Liver (tissue), 9 donors: ENCODE measurements around the gene SLC5A5. TPM values are rescaled to one million over a fixed set of nuclear protein-coding genes. Genes with fewer than 3 reads are reported as not detected.

Source experiments
- DNase-seq: peaks from one replicate; pipeline ENCODE4 v3.0.0-alpha.2; 2017; ENCODE audit warnings: low spot score
- H3K27ac ChIP-seq, 2 donors: one replicate each; pipeline ENCODE4 v1.7.0; 2013; ENCODE audit warnings: inconsistent platforms in 2 of 2, low read length in 2 of 2, control low read depth in 1 of 2, low read depth in 1 of 2, mild to moderate bottlenecking in 1 of 2
- H3K27me3 ChIP-seq, 4 donors: one replicate each; pipeline versions ENCODE4 v1.6.1 to v1.7.0; 2013; ENCODE audit warnings: low read length in 3 of 4, inconsistent platforms in 1 of 4, mild to moderate bottlenecking in 1 of 4, moderate library complexity in 1 of 4; ENCODE audit not compliant: control insufficient read depth in 4 of 4, insufficient read depth in 4 of 4
- H3K36me3 ChIP-seq, 4 donors: one replicate each; pipeline versions ENCODE4 v1.6.1 to v1.7.0; 2013; ENCODE audit warnings: low read length in 3 of 4, mild to moderate bottlenecking in 3 of 4, low read depth in 1 of 4, moderate library complexity in 1 of 4; ENCODE audit not compliant: control insufficient read depth in 4 of 4, insufficient read depth in 3 of 4
- H3K4me1 ChIP-seq, 4 donors: one replicate each; pipeline versions ENCODE4 v1.6.1 to v1.7.0; 2013; ENCODE audit warnings: low read length in 3 of 4, mild to moderate bottlenecking in 3 of 4, moderate library complexity in 1 of 4; ENCODE audit not compliant: control insufficient read depth in 4 of 4, insufficient read depth in 4 of 4
- H3K4me3 ChIP-seq, 3 donors: one replicate each; pipeline versions ENCODE4 v1.6.1 to v1.7.0; 2013; ENCODE audit warnings: low read length in 3 of 3, control low read depth in 1 of 3, low read depth in 1 of 3, mild to moderate bottlenecking in 1 of 3
- H3K9ac ChIP-seq, 2 donors: one replicate each; pipeline ENCODE4 v1.7.0; 2013; ENCODE audit warnings: low read length in 2 of 2, mild to moderate bottlenecking in 2 of 2, moderate library complexity in 2 of 2, control low read depth in 1 of 2, low read depth in 1 of 2
- H3K9me3 ChIP-seq, 4 donors: one replicate each; pipeline versions ENCODE4 v1.6.1 to v1.7.0; 2013; ENCODE audit warnings: low read length in 3 of 4; ENCODE audit not compliant: control insufficient read depth in 4 of 4
- ATF3 ChIP-seq: IDR thresholded peaks from 2 replicates; pipeline ENCODE4 v1.6.1; 2016; ENCODE audit warnings: antibody characterized with exemption
- CTCF ChIP-seq: fragments of 150-350 bp; IDR thresholded peaks from 2 replicates; pipeline ENCODE4 v1.5.1; 2017; ENCODE audit warnings: improper control_type of control experiment, low read depth, low read length; ENCODE audit not compliant: missing input control
- EGR1 ChIP-seq, 2 donors: IDR thresholded peaks; 2 replicates each; pipeline ENCODE4 v1.6.1; 2016 to 2018; ENCODE audit warnings: antibody characterized with exemption in 2 of 2, low read depth in 2 of 2
- FOXA1 ChIP-seq: IDR thresholded peaks from 2 replicates; pipeline ENCODE4 v1.6.1; 2016; ENCODE audit warnings: antibody characterized with exemption
- FOXA2 ChIP-seq: IDR thresholded peaks from 2 replicates; pipeline ENCODE4 v1.6.1; 2016; ENCODE audit warnings: antibody characterized with exemption
- GABPA ChIP-seq, 2 donors: IDR thresholded peaks in 1 of 2; conservative IDR thresholded peaks in 1 of 2; 2 replicates each; pipeline ENCODE4 v1.6.1; 2016; ENCODE audit warnings: antibody characterized with exemption in 2 of 2, mild to moderate bottlenecking in 1 of 2, moderate library complexity in 1 of 2
- HNF4A ChIP-seq, 2 donors: conservative IDR thresholded peaks; 2 replicates each; pipeline ENCODE4 v1.6.1; 2016; ENCODE audit warnings: antibody characterized with exemption in 2 of 2, mild to moderate bottlenecking in 2 of 2
- HNF4G ChIP-seq: IDR thresholded peaks from 2 replicates; pipeline ENCODE4 v1.6.1; 2016; ENCODE audit warnings: antibody characterized with exemption
- JUND ChIP-seq, 2 donors: IDR thresholded peaks; 2 replicates each; pipeline ENCODE4 v1.6.1; 2016; ENCODE audit warnings: antibody characterized with exemption in 2 of 2
- MAX ChIP-seq: IDR thresholded peaks from 2 replicates; pipeline ENCODE4 v1.6.1; 2016; ENCODE audit warnings: antibody characterized with exemption
- NR2F2 ChIP-seq: IDR thresholded peaks from 2 replicates; pipeline ENCODE4 v1.6.1; 2016; ENCODE audit warnings: antibody characterized with exemption
- RAD21 ChIP-seq, 2 donors: IDR thresholded peaks; 2 replicates each; pipeline ENCODE4 v1.6.1; 2016; ENCODE audit warnings: antibody characterized with exemption in 2 of 2, mild to moderate bottlenecking in 2 of 2
- REST ChIP-seq: IDR thresholded peaks from 2 replicates; pipeline ENCODE4 v1.6.1; 2016; ENCODE audit warnings: antibody characterized with exemption, mild to moderate bottlenecking
- RXRA ChIP-seq, 2 donors: IDR thresholded peaks; 2 replicates each; pipeline ENCODE4 v1.6.1; 2017 to 2018; ENCODE audit warnings: antibody characterized with exemption in 2 of 2, mild to moderate bottlenecking in 1 of 2
- SP1 ChIP-seq: IDR thresholded peaks from 2 replicates; pipeline ENCODE4 v1.6.1; 2018; ENCODE audit warnings: antibody characterized with exemption, mild to moderate bottlenecking
- TAF1 ChIP-seq: conservative IDR thresholded peaks from 2 replicates; pipeline ENCODE4 v1.6.1; 2016; ENCODE audit warnings: antibody characterized with exemption, mild to moderate bottlenecking
- YY1 ChIP-seq: IDR thresholded peaks from 2 replicates; pipeline ENCODE4 v1.6.1; 2016; ENCODE audit warnings: antibody characterized with exemption, mild to moderate bottlenecking
- ZBTB33 ChIP-seq: IDR thresholded peaks from 2 replicates; pipeline ENCODE4 v1.6.1; 2016; ENCODE audit warnings: antibody characterized with exemption
- WGBS: extraction: QIAGEN DNeasy Blood & Tissue Kit; methylation state at CpG from one replicate; pipeline ENCODE4 v1.1.7; 2013; 5-methylcytosine and 5-hydroxymethylcytosine counted together
- polyA plus RNA-seq, 2 donors: library from polyadenylated mRNA; stranded (reverse) in 1 of 2; unstranded in 1 of 2; fragments of 200-250 nt in 1 of 2; fragments of >200 nt in 1 of 2; fragmentation: Nextera tagmentation in 1 of 2; extraction: Ambion mirVana in 1 of 2; gene quantifications; one replicate each; pipeline versions ENCODE4 v1.2.1 to v1.2.3, GENCODE V29; 2013 to 2015
- total RNA-seq, 2 donors: library from RNA; depleted of rRNA; stranded (reverse); fragments of >200 nt; gene quantifications; one replicate each; pipeline ENCODE4 v1.2.3, GENCODE V29; 2014
- donor health status: healthy.
- donor health status: healthy.
- donor health status: healthy.
- donor health status: healthy.
- donor health status: healthy.

Gene SLC5A5
- total and polyA plus RNA-seq, 4 donors: 0.09 TPM; not detected in 3

GRCh38 chr19:17861542-17862402 is 10.0 kb upstream of the SLC5A5 start:
- Histone ChIP-seq H3K9me3 (no peaks in the 10 kb centered on the region), H3K27ac (no peak overlapping the region), H3K4me3 (no peak overlapping the region), H3K27me3 (no peaks in the 10 kb centered on the region), H3K9ac (no peak overlapping the region), H3K4me1 (peaks cover 3 to 18% (median 13%) of the 10 kb centered on the region in 4 donors), H3K36me3 (peaks cover 17 to 31% (median 25%) of the 10 kb centered on the region in 4 donors)
- DNase-seq: no peak
- TF ChIP-seq TAF1: no peak
- TF ChIP-seq HNF4A (conservative IDR thresholded peaks at IDR 0.05): no peak
- TF ChIP-seq GABPA (IDR thresholded peaks at IDR 0.05 in 1 of 2, conservative IDR thresholded peaks at IDR 0.05 in 1 of 2): no peak
- no peak for TF ChIP-seq CTCF
- TF ChIP-seq SP1: no peak
- TF ChIP-seq ZBTB33: no peak
- no peak for TF ChIP-seq RXRA (IDR thresholded peaks at IDR 0.05)
- TF ChIP-seq EGR1 (IDR thresholded peaks at IDR 0.05; ENCODE audit: low read depth in 2 of 2): no peak
- no peak for TF ChIP-seq JUND (IDR thresholded peaks at IDR 0.05)
- no peak for TF ChIP-seq HNF4G
- no peak for TF ChIP-seq FOXA1
- no peak for TF ChIP-seq REST
- no peak for TF ChIP-seq MAX
- TF ChIP-seq YY1: no peak
- TF ChIP-seq RAD21 (IDR thresholded peaks at IDR 0.05): no peak
- TF ChIP-seq FOXA2: no peak
- no peak for TF ChIP-seq NR2F2
- no peak for TF ChIP-seq ATF3
- 87% methylated on average over 23 of the region's 23 CpGs for WGBS
